ENCODE data around the gene RAPSN.

Gene RAPSN

GRCh38 chr11:47466201-47466600, 17.3 kb upstream of the RAPSN start:
- DNase-seq (ENCODE audit: low read depth) = no peak

GRCh38 chr11:47464483-47464882, 15.5 kb upstream of the RAPSN start:
- no peak for DNase-seq (ENCODE audit: low read depth)

- DNase-seq (ENCODE audit: low read depth) = no peak
Observed at GRCh38 chr11:47461876-47462275, 12.9 kb upstream of the RAPSN start.

- no peak for DNase-seq (ENCODE audit: low read depth)
Observed at GRCh38 chr11:47460571-47461235, 11.8 kb upstream of the RAPSN start.

GRCh38 chr11:47454258-47454671, 5.3 kb upstream of the RAPSN start:
- DNase-seq (ENCODE audit: low read depth) = peak; percentile 42

GRCh38 chr11:47453365-47453764, 4.4 kb upstream of the RAPSN start:
- DNase-seq (ENCODE audit: low read depth) = no peak

- DNase-seq (ENCODE audit: low read depth) = no peak
Observed at GRCh38 chr11:47451990-47452389, 3.1 kb upstream of the RAPSN start.

GRCh38 chr11:47451436-47451835, 2.5 kb upstream of the RAPSN start:
- DNase-seq (ENCODE audit: low read depth) = no peak

GRCh38 chr11:47449541-47449940, 605 bp upstream of the RAPSN start:
- no peak for DNase-seq (ENCODE audit: low read depth)

GRCh38 chr11:47447906-47448305, 1.0 kb downstream of the RAPSN start:
- no peak for DNase-seq (ENCODE audit: low read depth)

- no peak for DNase-seq (ENCODE audit: low read depth)
Observed at GRCh38 chr11:47446833-47447232, 2.1 kb downstream of the RAPSN start.

- no peak for DNase-seq (ENCODE audit: low read depth)
Observed at GRCh38 chr11:47445840-47446239, 3.1 kb downstream of the RAPSN start.

- no peak for DNase-seq (ENCODE audit: low read depth)
Observed at GRCh38 chr11:47443817-47444216, 5.1 kb downstream of the RAPSN start.

- DNase-seq (ENCODE audit: low read depth) = no peak
Observed at GRCh38 chr11:47443028-47443700, 5.8 kb downstream of the RAPSN start.

GRCh38 chr11:47442514-47442913, 6.4 kb downstream of the RAPSN start:
- DNase-seq (ENCODE audit: low read depth) = no peak

- DNase-seq (ENCODE audit: low read depth) = no peak
Observed at GRCh38 chr11:47441421-47441820, 7.5 kb downstream of the RAPSN start.

- DNase-seq (ENCODE audit: low read depth) = no peak
Observed at GRCh38 chr11:47440054-47440476, 8.9 kb downstream of the RAPSN start.

- no peak for DNase-seq (ENCODE audit: low read depth)
Observed at GRCh38 chr11:47438721-47439120, 10.2 kb downstream of the RAPSN start.

- DNase-seq (ENCODE audit: low read depth) = no peak
Observed at GRCh38 chr11:47437746-47438418, 11.1 kb downstream of the RAPSN start.

- DNase-seq (ENCODE audit: low read depth) = no peak
Observed at GRCh38 chr11:47437218-47437745, 11.7 kb downstream of the RAPSN start.

GRCh38 chr11:47436726-47437125, 12.2 kb downstream of the RAPSN start:
- no peak for DNase-seq (ENCODE audit: low read depth)

GRCh38 chr11:47435687-47436086, 13.2 kb downstream of the RAPSN start:
- no peak for DNase-seq (ENCODE audit: low read depth)

All from activated T-cell treated with anti-CD3 and anti-CD28 coated beads for 48 hours (primary cell).